Measurements from ENCODE around the gene CEP83.
"Not testable (repeated sequence)": the region's sequence is repeated elsewhere in the genome, so short reads cannot be mapped to it uniquely, and the experiment has no call there.

- TF ChIP-seq CTCF (conservative IDR thresholded peaks at IDR 0.05; ENCODE audit: low read depth in 2 of 2); EZH2 (IDR thresholded peaks at IDR 0.05; ENCODE audit: low read depth, unreplicated experiment); ETS1 (IDR thresholded peaks at IDR 0.05); NANOG (IDR thresholded peaks at IDR 0.05; ENCODE audit: borderline replicate concordance); REST (IDR thresholded peaks at IDR 0.05; ENCODE audit: unreplicated experiment): not testable (repeated sequence)
Observed at GRCh38 chr12:94316600-94316999, 143.1 kb downstream of the CEP83 start.

All from GM23338 (cell line).